Activated T-cell treated with anti-CD3 and anti-CD28 coated beads, Interleukin-2, amount 50 U/mL, for 72 hours (primary cell): ENCODE data around the gene MTMR6. TPM values are rescaled to one million over a fixed set of nuclear protein-coding genes. Genes with fewer than 3 reads are reported as not detected.

Source experiments
- ATAC-seq, 2 donors: fragments of 150-1000 bp; cut with Tn5 transposase; replicated peaks in 1 of 2; 2 replicates each; pipeline ENCODE4 v1.10.0; 2021; ENCODE audit warnings: moderate library complexity in 2 of 2, mild to moderate bottlenecking in 1 of 2
- DNase-seq, 2 donors: peaks; one replicate each; pipeline ENCODE4 v3.0.0; 2021 to 2022; ENCODE audit warnings: mixed read lengths in 1 of 2
- H3K27ac Mint-ChIP-seq: one replicate; pipeline ENCODE4 v1.8.0; 2022; ENCODE audit warnings: mild to moderate bottlenecking, moderate library complexity, mixed read lengths
- H3K27me3 Mint-ChIP-seq: one replicate; pipeline ENCODE4 v1.8.0; 2022; ENCODE audit warnings: low read depth, mixed read lengths
- H3K36me3 Mint-ChIP-seq, 2 donors: one replicate each; pipeline ENCODE4 v1.8.0; 2022; ENCODE audit warnings: mixed read lengths in 2 of 2, mild to moderate bottlenecking in 1 of 2; ENCODE audit not compliant: insufficient read depth in 2 of 2
- H3K4me1 Mint-ChIP-seq: one replicate; pipeline ENCODE4 v1.8.0; 2022; ENCODE audit warnings: low read depth, mixed read lengths
- H3K4me3 Mint-ChIP-seq, 2 donors: one replicate each; pipeline ENCODE4 v1.8.0; 2022; ENCODE audit warnings: mild to moderate bottlenecking in 2 of 2, mixed read lengths in 2 of 2, moderate library complexity in 2 of 2
- H3K9me3 Mint-ChIP-seq, 2 donors: one replicate each; pipeline ENCODE4 v1.8.0; 2022; ENCODE audit warnings: mixed read lengths in 2 of 2
- total RNA-seq, 2 donors: library from RNA; stranded (reverse); gene quantifications; one replicate each; pipeline ENCODE4 v1.2.3, GENCODE V29; 2022

Gene MTMR6
- total RNA-seq, 2 donors from 2014 or later, result 14.4 to 15.6 TPM

- H3K4me1 Mint-ChIP-seq, result no peaks in the 10 kb centered on the region
Observed at GRCh38 chr13:25203127-25203740, 84.1 kb downstream of the MTMR6 start.

GRCh38 chr13:25200783-25201182, 86.5 kb downstream of the MTMR6 start:
- ATAC-seq (no peak), DNase-seq (no peak)
- Mint-ChIP-seq H3K36me3 (no peaks in the 10 kb centered on the region), H3K4me3 (no peak overlapping the region), H3K4me1 (no peaks in the 10 kb centered on the region), H3K9me3 (no peaks in the 10 kb centered on the region), H3K27ac (no peak overlapping the region), H3K27me3 (peaks cover 25% of the 10 kb centered on the region)

More at GRCh38 chr13:25203127-25203740, 84.1 kb downstream of the MTMR6 start:
- H3K27me3 Mint-ChIP-seq, result peaks cover 16% of the 10 kb centered on the region
- no peak for DNase-seq
- no peaks in the 10 kb centered on the region for H3K36me3 Mint-ChIP-seq
- H3K27ac Mint-ChIP-seq, result no peak overlapping the region
- H3K9me3 Mint-ChIP-seq, result no peaks in the 10 kb centered on the region
- H3K4me3 Mint-ChIP-seq, result no peak overlapping the region
- no peak for ATAC-seq

GRCh38 chr13:25198647-25199046, 88.6 kb downstream of the MTMR6 start:
- Mint-ChIP-seq H3K4me1 (no peaks in the 10 kb centered on the region), H3K4me3 (no peak overlapping the region)
- DNase-seq, result no peak

GRCh38 chr13:25196971-25197370, 90.3 kb downstream of the MTMR6 start:
- no peaks in the 10 kb centered on the region for H3K36me3 Mint-ChIP-seq
- H3K27me3 Mint-ChIP-seq, result peaks cover 31% of the 10 kb centered on the region
- peaks cover 0 to 2% of the 10 kb centered on the region in 2 donors for H3K9me3 Mint-ChIP-seq
- DNase-seq, result no peak
- ATAC-seq, result no peak
- H3K4me3 Mint-ChIP-seq, result no peak overlapping the region
- H3K4me1 Mint-ChIP-seq, result no peaks in the 10 kb centered on the region
- no peak overlapping the region for H3K27ac Mint-ChIP-seq

More at GRCh38 chr13:25198647-25199046, 88.6 kb downstream of the MTMR6 start:
- peaks cover 28% of the 10 kb centered on the region for H3K27me3 Mint-ChIP-seq
- no peaks in the 10 kb centered on the region for H3K36me3 Mint-ChIP-seq
- ATAC-seq, result no peak
- H3K9me3 Mint-ChIP-seq, result peaks cover 0 to 2% of the 10 kb centered on the region in 2 donors
- no peak overlapping the region for H3K27ac Mint-ChIP-seq

Other genes with a start within 250 kb of the MTMR6 start
- under 1 TPM; 0.58 to 0.60 TPM for gene PABPC3, start 191.4 kb downstream of the MTMR6 start, total RNA-seq
- gene AMER2, start 115.2 kb downstream of the MTMR6 start, total RNA-seq, result under 1 TPM in 1 of 2 donors, not detected in 1; 0.02 TPM
- 100 to 1,000 TPM in 1 of 2 donors, 10 to 100 TPM in 1; 96.6 to 102 TPM for gene NUP58, start 14.1 kb upstream of the MTMR6 start, total RNA-seq
- gene ATP8A2, start 84.5 kb upstream of the MTMR6 start, total RNA-seq, result under 1 TPM; 0.67 to 0.74 TPM